ENCODE results near the gene CXCL11. TPM values are rescaled to one million over a fixed set of nuclear protein-coding genes. Genes with fewer than 3 reads are reported as not detected.

The CXCL11 gene
- total and polyA plus RNA-seq, 2 experiments from 2014 or later = 0.81 to 1.9 TPM

GRCh38 chr4:76000279-76000678, 35.6 kb downstream of the CXCL11 start:
- DNase-seq (ENCODE audit: low spot score) (no peak), ATAC-seq (no peak)
- H3K27ac ChIP-seq (ENCODE audit: low read depth) = no peak overlapping the region
- H3K36me3 ChIP-seq (ENCODE audit: insufficient read depth) = no peaks in the 10 kb centered on the region
- no peaks in the 10 kb centered on the region for H3F3A ChIP-seq (replicated peaks; ENCODE audit: low read depth)
- H3K79me2 ChIP-seq (replicated peaks; ENCODE audit: insufficient read depth) = no peaks in the 10 kb centered on the region
- H3K9me3 Mint-ChIP-seq = no peaks in the 10 kb centered on the region
- no peaks in the 10 kb centered on the region for H3K36me3 Mint-ChIP-seq (ENCODE audit: low read depth)
- H4K20me1 ChIP-seq (replicated peaks; ENCODE audit: insufficient read depth) = no peaks in the 10 kb centered on the region
- peaks cover 6% of the 10 kb centered on the region for H3K27me3 Mint-ChIP-seq (ENCODE audit: insufficient read depth, low read depth, poor library complexity)
- no peaks in the 10 kb centered on the region for H3K4me1 ChIP-seq (ENCODE audit: insufficient read depth)
- no peak overlapping the region for H3K4me3 Mint-ChIP-seq
- H3K4me3 ChIP-seq = no peak overlapping the region
- TF ChIP-seq ETS1 (IDR thresholded peaks at IDR 0.05) = no peak
- no peak for TF ChIP-seq CREB1 (CRISPR knock-in tag; IDR thresholded peaks at IDR 0.05; ENCODE audit: low read depth)
- no peak for TF ChIP-seq JUNB (IDR thresholded peaks at IDR 0.05; ENCODE audit: unreplicated experiment)
- no peak for TF ChIP-seq ZNF462 (CRISPR knock-in tag; IDR thresholded peaks at IDR 0.05)
- TF ChIP-seq CTCF (conservative IDR thresholded peaks at IDR 0.05; ENCODE audit: low read depth in 2 of 2) = no peak
- TF ChIP-seq EZH2phosphoT487 (IDR thresholded peaks at IDR 0.05; ENCODE audit: unreplicated experiment) = no peak
- TF ChIP-seq REST (IDR thresholded peaks at IDR 0.05; ENCODE audit: unreplicated experiment) = no peak
- TF ChIP-seq STAT1 (IDR thresholded peaks at IDR 0.05; ENCODE audit: unreplicated experiment) = no peak
- TF ChIP-seq EZH2 (IDR thresholded peaks at IDR 0.05; ENCODE audit: low read depth, unreplicated experiment) = no peak
- no peak for TF ChIP-seq ZNF114 (CRISPR knock-in tag; IDR thresholded peaks at IDR 0.05)
- TF ChIP-seq ZNF331 (CRISPR knock-in tag; IDR thresholded peaks at IDR 0.05; ENCODE audit: low read depth) = no peak
- TF ChIP-seq NANOG (IDR thresholded peaks at IDR 0.05; ENCODE audit: borderline replicate concordance) = no peak
- no peak for TF ChIP-seq POLR2AphosphoS5 (IDR thresholded peaks at IDR 0.05; ENCODE audit: low read depth)
- no peak overlapping the region for H3K27ac Mint-ChIP-seq
- no peak overlapping the region for H3K4me2 ChIP-seq
- no peak overlapping the region for H2AFZ ChIP-seq
- no peaks in the 10 kb centered on the region for H3K27me3 ChIP-seq (ENCODE audit: insufficient read depth)
- peaks cover 9% of the 10 kb centered on the region; the same call in 1 of the 2 replicates for H3K9me2 ChIP-seq (ENCODE audit: insufficient read depth)
- no peaks in the 10 kb centered on the region for H3K4me1 Mint-ChIP-seq
